Right lobe of liver (tissue), 4 donors: ENCODE measurements around the gene ANXA2.

Source experiments
- POLR2A ChIP-seq: fragments of 450-650 bp; IDR thresholded peaks from one replicate; pipeline ENCODE4 v1.6.1; 2017; ENCODE audit warnings: antibody characterized with exemption, mild to moderate bottlenecking
- TF ChIP-seq, protein P1 (sequence below), 4 donors: fragments of 200-600 bp in 3 of 4; fragments of 450-650 bp in 1 of 4; IDR thresholded peaks; one replicate each; pipeline versions ENCODE4 v1.5.1 to v1.8.0; 2016 to 2022; ENCODE audit warnings: antibody characterized with exemption in 4 of 4, mild to moderate bottlenecking in 2 of 4
- donor health status: DM: no; HTN: no; CAD: no.
- donor health status: DM: no; HTN: no; CAD: no.
- donor health status: DM: no; HTN: yes; CAD: no.

- TF ChIP-seq, protein P1, sequence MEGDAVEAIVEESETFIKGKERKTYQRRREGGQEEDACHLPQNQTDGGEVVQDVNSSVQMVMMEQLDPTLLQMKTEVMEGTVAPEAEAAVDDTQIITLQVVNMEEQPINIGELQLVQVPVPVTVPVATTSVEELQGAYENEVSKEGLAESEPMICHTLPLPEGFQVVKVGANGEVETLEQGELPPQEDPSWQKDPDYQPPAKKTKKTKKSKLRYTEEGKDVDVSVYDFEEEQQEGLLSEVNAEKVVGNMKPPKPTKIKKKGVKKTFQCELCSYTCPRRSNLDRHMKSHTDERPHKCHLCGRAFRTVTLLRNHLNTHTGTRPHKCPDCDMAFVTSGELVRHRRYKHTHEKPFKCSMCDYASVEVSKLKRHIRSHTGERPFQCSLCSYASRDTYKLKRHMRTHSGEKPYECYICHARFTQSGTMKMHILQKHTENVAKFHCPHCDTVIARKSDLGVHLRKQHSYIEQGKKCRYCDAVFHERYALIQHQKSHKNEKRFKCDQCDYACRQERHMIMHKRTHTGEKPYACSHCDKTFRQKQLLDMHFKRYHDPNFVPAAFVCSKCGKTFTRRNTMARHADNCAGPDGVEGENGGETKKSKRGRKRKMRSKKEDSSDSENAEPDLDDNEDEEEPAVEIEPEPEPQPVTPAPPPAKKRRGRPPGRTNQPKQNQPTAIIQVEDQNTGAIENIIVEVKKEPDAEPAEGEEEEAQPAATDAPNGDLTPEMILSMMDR (IDR thresholded peaks at IDR 0.05), result no peak
- TF ChIP-seq POLR2A, result no peak
Measured at GRCh38 chr15:60373745-60374144, 24.0 kb downstream of the ANXA2 start.
